Measurements from ENCODE around the gene BACE2.

DNA sequence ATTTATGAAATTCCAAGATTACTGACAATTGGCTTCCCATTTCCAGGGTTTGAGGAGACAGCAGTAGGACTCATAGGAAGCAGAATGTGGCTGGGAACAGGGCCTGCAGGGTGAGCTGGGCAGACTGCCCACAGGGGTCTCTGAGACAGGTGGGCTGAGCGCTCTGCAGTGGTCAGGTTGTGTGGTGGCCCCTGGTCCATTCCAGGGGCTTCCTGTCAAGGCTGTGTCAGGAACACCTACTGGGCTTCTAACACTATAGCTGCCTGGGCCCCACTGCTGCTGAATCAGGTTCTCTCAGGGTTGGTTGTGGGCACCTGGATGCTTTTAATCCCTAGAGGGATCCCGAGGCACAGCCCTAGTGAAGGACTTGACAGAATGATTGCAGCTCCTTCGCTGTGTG lies 72.1 kb downstream of the BACE2 start:
- TF ChIP-seq, protein P1, sequence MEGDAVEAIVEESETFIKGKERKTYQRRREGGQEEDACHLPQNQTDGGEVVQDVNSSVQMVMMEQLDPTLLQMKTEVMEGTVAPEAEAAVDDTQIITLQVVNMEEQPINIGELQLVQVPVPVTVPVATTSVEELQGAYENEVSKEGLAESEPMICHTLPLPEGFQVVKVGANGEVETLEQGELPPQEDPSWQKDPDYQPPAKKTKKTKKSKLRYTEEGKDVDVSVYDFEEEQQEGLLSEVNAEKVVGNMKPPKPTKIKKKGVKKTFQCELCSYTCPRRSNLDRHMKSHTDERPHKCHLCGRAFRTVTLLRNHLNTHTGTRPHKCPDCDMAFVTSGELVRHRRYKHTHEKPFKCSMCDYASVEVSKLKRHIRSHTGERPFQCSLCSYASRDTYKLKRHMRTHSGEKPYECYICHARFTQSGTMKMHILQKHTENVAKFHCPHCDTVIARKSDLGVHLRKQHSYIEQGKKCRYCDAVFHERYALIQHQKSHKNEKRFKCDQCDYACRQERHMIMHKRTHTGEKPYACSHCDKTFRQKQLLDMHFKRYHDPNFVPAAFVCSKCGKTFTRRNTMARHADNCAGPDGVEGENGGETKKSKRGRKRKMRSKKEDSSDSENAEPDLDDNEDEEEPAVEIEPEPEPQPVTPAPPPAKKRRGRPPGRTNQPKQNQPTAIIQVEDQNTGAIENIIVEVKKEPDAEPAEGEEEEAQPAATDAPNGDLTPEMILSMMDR (IDR thresholded peaks at IDR 0.05; ENCODE audit: borderline replicate concordance, extremely low read depth, low read length, poor library complexity, severe bottlenecking), result no peak
- TF ChIP-seq EZH2 (IDR thresholded peaks at IDR 0.05; ENCODE audit: borderline replicate concordance, low read depth, low read length, severe bottlenecking), result no peak
